ENCODE data around the gene ALKBH2. TPM values are rescaled to one million over a fixed set of nuclear protein-coding genes. Genes with fewer than 3 reads are reported as not detected.

Gene ALKBH2
- polyA plus RNA-seq, 1 donor from 2014 or later: 44.0 TPM

DNA sequence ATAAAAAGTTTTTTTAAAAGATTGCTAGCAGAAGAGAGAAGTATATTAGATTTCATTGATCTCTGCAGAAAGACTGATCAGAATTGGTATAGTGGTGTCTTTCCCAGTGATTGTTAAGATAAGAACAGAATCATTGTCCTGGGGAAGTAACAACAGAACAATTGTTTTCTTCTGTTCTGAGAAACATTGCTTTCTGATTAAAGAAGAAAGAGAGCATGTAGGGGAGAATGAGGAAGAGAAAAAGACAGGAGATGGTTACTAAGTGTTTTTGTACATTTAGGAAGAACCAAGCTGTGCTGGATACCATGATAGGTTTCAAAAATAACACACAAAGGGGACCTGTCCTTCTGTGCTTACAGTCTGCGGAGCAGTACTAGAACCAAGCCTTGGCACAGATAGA is 35.9 kb downstream of the ALKBH2 start:
- H3K27ac ChIP-seq (ENCODE audit: low read length): no peak overlapping the region
- H3K9me2 ChIP-seq (ENCODE audit: insufficient read depth, low read length): no peaks in the 10 kb centered on the region
- no peak overlapping the region for H3K9ac ChIP-seq (ENCODE audit: low read length)
- peaks cover 22% of the 10 kb centered on the region for H3K79me2 ChIP-seq (replicated peaks; ENCODE audit: insufficient read depth, low read length)
- H3K36me3 ChIP-seq (ENCODE audit: insufficient read depth, low read length): no peaks in the 10 kb centered on the region
- H4K20me1 ChIP-seq (ENCODE audit: insufficient read depth): no peaks in the 10 kb centered on the region
- no peaks in the 10 kb centered on the region for H3K27me3 ChIP-seq (ENCODE audit: insufficient read depth, low read depth, low read length)
- no peaks in the 10 kb centered on the region for H3F3A ChIP-seq (ENCODE audit: insufficient read depth, low read length, poor library complexity, severe bottlenecking)
- no peaks in the 10 kb centered on the region for H3K9me3 ChIP-seq (ENCODE audit: low read length)
- TF ChIP-seq, protein P1, sequence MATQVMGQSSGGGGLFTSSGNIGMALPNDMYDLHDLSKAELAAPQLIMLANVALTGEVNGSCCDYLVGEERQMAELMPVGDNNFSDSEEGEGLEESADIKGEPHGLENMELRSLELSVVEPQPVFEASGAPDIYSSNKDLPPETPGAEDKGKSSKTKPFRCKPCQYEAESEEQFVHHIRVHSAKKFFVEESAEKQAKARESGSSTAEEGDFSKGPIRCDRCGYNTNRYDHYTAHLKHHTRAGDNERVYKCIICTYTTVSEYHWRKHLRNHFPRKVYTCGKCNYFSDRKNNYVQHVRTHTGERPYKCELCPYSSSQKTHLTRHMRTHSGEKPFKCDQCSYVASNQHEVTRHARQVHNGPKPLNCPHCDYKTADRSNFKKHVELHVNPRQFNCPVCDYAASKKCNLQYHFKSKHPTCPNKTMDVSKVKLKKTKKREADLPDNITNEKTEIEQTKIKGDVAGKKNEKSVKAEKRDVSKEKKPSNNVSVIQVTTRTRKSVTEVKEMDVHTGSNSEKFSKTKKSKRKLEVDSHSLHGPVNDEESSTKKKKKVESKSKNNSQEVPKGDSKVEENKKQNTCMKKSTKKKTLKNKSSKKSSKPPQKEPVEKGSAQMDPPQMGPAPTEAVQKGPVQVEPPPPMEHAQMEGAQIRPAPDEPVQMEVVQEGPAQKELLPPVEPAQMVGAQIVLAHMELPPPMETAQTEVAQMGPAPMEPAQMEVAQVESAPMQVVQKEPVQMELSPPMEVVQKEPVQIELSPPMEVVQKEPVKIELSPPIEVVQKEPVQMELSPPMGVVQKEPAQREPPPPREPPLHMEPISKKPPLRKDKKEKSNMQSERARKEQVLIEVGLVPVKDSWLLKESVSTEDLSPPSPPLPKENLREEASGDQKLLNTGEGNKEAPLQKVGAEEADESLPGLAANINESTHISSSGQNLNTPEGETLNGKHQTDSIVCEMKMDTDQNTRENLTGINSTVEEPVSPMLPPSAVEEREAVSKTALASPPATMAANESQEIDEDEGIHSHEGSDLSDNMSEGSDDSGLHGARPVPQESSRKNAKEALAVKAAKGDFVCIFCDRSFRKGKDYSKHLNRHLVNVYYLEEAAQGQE (IDR thresholded peaks at IDR 0.05; ENCODE audit: borderline replicate concordance): no peak
- TF ChIP-seq, protein P2, sequence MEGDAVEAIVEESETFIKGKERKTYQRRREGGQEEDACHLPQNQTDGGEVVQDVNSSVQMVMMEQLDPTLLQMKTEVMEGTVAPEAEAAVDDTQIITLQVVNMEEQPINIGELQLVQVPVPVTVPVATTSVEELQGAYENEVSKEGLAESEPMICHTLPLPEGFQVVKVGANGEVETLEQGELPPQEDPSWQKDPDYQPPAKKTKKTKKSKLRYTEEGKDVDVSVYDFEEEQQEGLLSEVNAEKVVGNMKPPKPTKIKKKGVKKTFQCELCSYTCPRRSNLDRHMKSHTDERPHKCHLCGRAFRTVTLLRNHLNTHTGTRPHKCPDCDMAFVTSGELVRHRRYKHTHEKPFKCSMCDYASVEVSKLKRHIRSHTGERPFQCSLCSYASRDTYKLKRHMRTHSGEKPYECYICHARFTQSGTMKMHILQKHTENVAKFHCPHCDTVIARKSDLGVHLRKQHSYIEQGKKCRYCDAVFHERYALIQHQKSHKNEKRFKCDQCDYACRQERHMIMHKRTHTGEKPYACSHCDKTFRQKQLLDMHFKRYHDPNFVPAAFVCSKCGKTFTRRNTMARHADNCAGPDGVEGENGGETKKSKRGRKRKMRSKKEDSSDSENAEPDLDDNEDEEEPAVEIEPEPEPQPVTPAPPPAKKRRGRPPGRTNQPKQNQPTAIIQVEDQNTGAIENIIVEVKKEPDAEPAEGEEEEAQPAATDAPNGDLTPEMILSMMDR (IDR thresholded peaks at IDR 0.05; ENCODE audit: poor library complexity, severe bottlenecking): no peak
- TF ChIP-seq EP300 (conservative IDR thresholded peaks at IDR 0.05; ENCODE audit: poor library complexity, severe bottlenecking): no peak
- no peak for TF ChIP-seq MXI1 (conservative IDR thresholded peaks at IDR 0.05; ENCODE audit: poor library complexity, severe bottlenecking)
- TF ChIP-seq POLR2AphosphoS5 (IDR thresholded peaks at IDR 0.05): no peak
- no peak for TF ChIP-seq EZH2 (IDR thresholded peaks at IDR 0.05; ENCODE audit: borderline replicate concordance, insufficient read depth, low read length, poor library complexity, severe bottlenecking)
- no peak for TF ChIP-seq RAD21 (conservative IDR thresholded peaks at IDR 0.05)
- TF ChIP-seq SMC3 (conservative IDR thresholded peaks at IDR 0.05; ENCODE audit: poor library complexity): no peak
- TF ChIP-seq TAF1 (IDR thresholded peaks at IDR 0.05; ENCODE audit: low read depth): no peak
- no peak overlapping the region for H2AFZ ChIP-seq (ENCODE audit: low read depth, low read length)
- no peak overlapping the region for H3K4me2 ChIP-seq (ENCODE audit: low read length)
- H3K4me3 ChIP-seq (ENCODE audit: low read length): no peak overlapping the region

DNA sequence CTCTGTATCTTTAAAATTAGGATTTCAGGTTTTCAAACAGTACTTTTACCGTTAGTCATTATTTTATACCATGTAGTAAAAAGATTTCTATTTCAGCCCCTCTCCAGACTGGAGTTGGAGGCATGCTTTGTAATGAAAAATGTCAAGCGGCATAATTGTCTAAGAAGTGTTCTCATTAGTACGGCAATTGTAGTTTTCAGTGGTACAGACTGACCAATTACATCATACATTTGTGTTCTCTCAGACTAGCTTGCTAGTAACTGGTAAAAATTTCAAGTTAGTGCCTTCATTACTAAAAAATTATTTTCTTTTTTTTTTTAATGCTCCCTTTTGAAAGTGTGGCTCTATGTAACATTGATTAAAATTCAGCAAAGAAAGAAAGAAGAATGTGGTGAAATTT is 36.4 kb downstream of the ALKBH2 start:
- H2AFZ ChIP-seq (ENCODE audit: low read depth, low read length): no peak overlapping the region
- no peak overlapping the region for H3K4me3 ChIP-seq (ENCODE audit: low read length)
- H3K79me2 ChIP-seq (replicated peaks; ENCODE audit: insufficient read depth, low read length): peaks cover 22% of the 10 kb centered on the region
- no peak overlapping the region for H3K9ac ChIP-seq (ENCODE audit: low read length)
- no peaks in the 10 kb centered on the region for H3K9me3 ChIP-seq (ENCODE audit: low read length)
- H3K27me3 ChIP-seq (ENCODE audit: insufficient read depth, low read depth, low read length): no peaks in the 10 kb centered on the region
- no peak for TF ChIP-seq RAD21 (conservative IDR thresholded peaks at IDR 0.05)
- TF ChIP-seq POLR2AphosphoS5 (IDR thresholded peaks at IDR 0.05): no peak
- TF ChIP-seq, protein P2 (IDR thresholded peaks at IDR 0.05; ENCODE audit: poor library complexity, severe bottlenecking): no peak
- no peak for TF ChIP-seq SMC3 (conservative IDR thresholded peaks at IDR 0.05; ENCODE audit: poor library complexity)
- TF ChIP-seq EZH2 (IDR thresholded peaks at IDR 0.05; ENCODE audit: borderline replicate concordance, insufficient read depth, low read length, poor library complexity, severe bottlenecking): no peak
- TF ChIP-seq TAF1 (IDR thresholded peaks at IDR 0.05; ENCODE audit: low read depth): no peak
- TF ChIP-seq MXI1 (conservative IDR thresholded peaks at IDR 0.05; ENCODE audit: poor library complexity, severe bottlenecking): no peak
- TF ChIP-seq EP300 (conservative IDR thresholded peaks at IDR 0.05; ENCODE audit: poor library complexity, severe bottlenecking): no peak
- TF ChIP-seq, protein P1 (IDR thresholded peaks at IDR 0.05; ENCODE audit: borderline replicate concordance): no peak
- no peaks in the 10 kb centered on the region for H3F3A ChIP-seq (ENCODE audit: insufficient read depth, low read length, poor library complexity, severe bottlenecking)
- H3K9me2 ChIP-seq (ENCODE audit: insufficient read depth, low read length): no peaks in the 10 kb centered on the region
- no peaks in the 10 kb centered on the region for H4K20me1 ChIP-seq (ENCODE audit: insufficient read depth)
- no peaks in the 10 kb centered on the region for H3K36me3 ChIP-seq (ENCODE audit: insufficient read depth, low read length)
- H3K27ac ChIP-seq (ENCODE audit: low read length): no peak overlapping the region
- H3K4me2 ChIP-seq (ENCODE audit: low read length): no peak overlapping the region

Measured in neural cell (in vitro differentiated cells).